ENCODE results near the gene GDF15.
"Not testable (repeated sequence)": the region's sequence is repeated elsewhere in the genome, so short reads cannot be mapped to it uniquely, and the experiment has no call there.

GDF15 gene

GRCh38 chr19:18391509-18392075 lies 5.6 kb downstream of the GDF15 start:
- DNase-seq (ENCODE audit: low read depth in 2 of 2) = no peak

- DNase-seq (ENCODE audit: low read depth in 2 of 2) = no peak
Observed at GRCh38 chr19:18392417-18392816, 6.5 kb downstream of the GDF15 start.

GRCh38 chr19:18392926-18393325 lies 7.0 kb downstream of the GDF15 start:
- DNase-seq (ENCODE audit: low read depth in 2 of 2) = no peak

- no peak for DNase-seq (ENCODE audit: low read depth in 2 of 2)
Observed at GRCh38 chr19:18393836-18394235, 7.9 kb downstream of the GDF15 start.

- no peak for DNase-seq (ENCODE audit: low read depth in 2 of 2)
Observed at GRCh38 chr19:18396471-18397241, 10.7 kb downstream of the GDF15 start.

GRCh38 chr19:18397242-18398202 lies 11.6 kb downstream of the GDF15 start, which contains the start of gene LRRC25:
LRRC25 (minus strand) TSS chr19:18397622; CDS start chr19:18396963, 659 bp downstream.
- no peak for DNase-seq (ENCODE audit: low read depth in 2 of 2)

GRCh38 chr19:18399008-18399407 lies 13.1 kb downstream of the GDF15 start:
- no peak for DNase-seq (ENCODE audit: low read depth in 2 of 2)

- DNase-seq (ENCODE audit: low read depth in 2 of 2) = no peak
Observed at GRCh38 chr19:18401580-18402112, 15.7 kb downstream of the GDF15 start.

- not testable (repeated sequence) for DNase-seq (ENCODE audit: low read depth in 2 of 2)
Observed at GRCh38 chr19:18402455-18403248, 16.7 kb downstream of the GDF15 start.

GRCh38 chr19:18405754-18406153 lies 19.8 kb downstream of the GDF15 start:
- not testable (repeated sequence) for DNase-seq (ENCODE audit: low read depth in 2 of 2)

- DNase-seq (ENCODE audit: low read depth in 2 of 2) = no peak
Observed at GRCh38 chr19:18406749-18407148, 20.8 kb downstream of the GDF15 start.

- DNase-seq (ENCODE audit: low read depth in 2 of 2) = no peak
Observed at GRCh38 chr19:18408053-18408476, 22.1 kb downstream of the GDF15 start.

- no peak for DNase-seq (ENCODE audit: low read depth in 2 of 2)
Observed at GRCh38 chr19:18412610-18413239, 26.8 kb downstream of the GDF15 start.

- no peak for DNase-seq (ENCODE audit: low read depth in 2 of 2)
Observed at GRCh38 chr19:18414504-18415177, 28.7 kb downstream of the GDF15 start.

- no peak for DNase-seq (ENCODE audit: low read depth in 2 of 2)
Observed at GRCh38 chr19:18415178-18415867, 29.4 kb downstream of the GDF15 start.

- no peak for DNase-seq (ENCODE audit: low read depth in 2 of 2)
Observed at GRCh38 chr19:18416778-18417249, 30.9 kb downstream of the GDF15 start.

- DNase-seq (ENCODE audit: low read depth in 2 of 2) = no peak
Observed at GRCh38 chr19:18417250-18418028, 31.5 kb downstream of the GDF15 start.

- no peak for DNase-seq (ENCODE audit: low read depth in 2 of 2)
Observed at GRCh38 chr19:18418029-18418482, 32.1 kb downstream of the GDF15 start.
